NOMO-1 treated with DMSO at 0.1 percent for 48 hours (cell line): Measurements from ENCODE around the gene SYT9.
"Not testable (repeated sequence)": the region's sequence is repeated elsewhere in the genome, so short reads cannot be mapped to it uniquely, and the experiment has no call there.

ENCODE experiments used
- DNase-seq: peaks from one replicate; lab custom pipeline; 2025; ENCODE audit not compliant: unreplicated experiment; lab: John Stamatoyannopoulos, UW

SYT9 gene

GRCh38 chr11:7499081-7499480 lies 247.4 kb downstream of the SYT9 start:
- no peak for DNase-seq

DNA sequence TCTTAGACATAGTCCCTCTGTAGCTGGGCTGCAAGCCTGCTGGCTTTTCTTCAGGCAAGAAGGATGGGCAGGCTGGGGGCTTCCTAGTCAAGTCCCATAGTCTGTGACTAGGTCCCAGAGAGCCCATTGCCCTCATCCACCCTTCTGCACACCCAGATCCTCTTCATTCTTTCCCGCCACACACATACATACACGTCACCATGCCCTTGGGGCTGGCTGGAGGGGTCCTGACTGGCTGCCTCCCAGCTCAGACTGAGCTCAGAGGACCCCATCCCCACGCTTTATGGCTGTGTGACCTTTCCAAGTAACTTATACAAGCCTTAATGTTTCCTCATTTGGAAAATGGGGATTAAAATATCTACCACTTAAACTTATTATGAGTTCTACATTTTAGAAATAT lies 248.5 kb downstream of the SYT9 start:
- DNase-seq: no peak

DNA sequence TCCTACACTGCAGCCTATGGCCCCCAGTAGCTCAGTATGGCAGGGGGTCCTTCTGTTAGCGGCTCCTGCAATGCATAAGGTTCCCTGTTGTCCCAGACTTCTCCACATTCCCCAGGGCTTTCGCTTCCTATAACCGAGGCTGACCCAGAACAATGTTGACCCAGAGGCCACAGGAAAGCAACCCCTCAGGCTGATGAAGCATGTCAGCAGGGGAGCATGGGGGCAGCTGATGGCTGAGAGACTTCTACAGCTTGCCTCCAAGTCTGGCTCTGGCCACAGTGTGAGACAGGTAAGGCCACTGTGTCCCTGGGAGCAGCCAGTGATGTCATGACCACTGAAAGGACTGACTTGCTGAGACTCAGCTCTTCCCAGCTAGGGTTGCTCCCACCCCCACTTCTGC lies 249.5 kb downstream of the SYT9 start:
- no peak for DNase-seq

DNA sequence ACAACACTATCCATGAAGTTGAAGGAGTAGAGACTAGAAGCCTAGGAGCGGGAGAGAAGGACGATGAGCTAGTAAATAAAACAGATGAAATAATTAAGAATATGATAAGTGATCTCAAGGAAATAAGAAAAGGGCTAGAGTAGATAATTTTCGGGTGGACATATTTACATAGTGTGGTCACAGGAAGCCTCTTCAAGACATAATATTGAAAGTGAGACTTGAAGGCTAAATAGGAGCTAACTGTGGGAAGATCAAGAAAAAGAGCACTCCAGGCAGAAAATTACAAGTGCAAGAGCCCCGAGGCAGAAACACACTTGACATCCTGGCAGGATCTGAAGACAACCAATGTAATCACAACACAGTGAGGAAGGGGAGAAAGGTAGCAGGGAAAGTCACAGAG lies 250.2 kb downstream of the SYT9 start:
- DNase-seq: no peak

- DNase-seq: no peak
Observed at GRCh38 chr11:7506243-7506642, 254.5 kb downstream of the SYT9 start.

- no peak for DNase-seq
Observed at GRCh38 chr11:7508087-7508486, 256.4 kb downstream of the SYT9 start.

- no peak for DNase-seq
Observed at GRCh38 chr11:7509966-7510365, 258.3 kb downstream of the SYT9 start.

GRCh38 chr11:7511401-7511800 lies 259.7 kb downstream of the SYT9 start:
- no peak for DNase-seq

DNA sequence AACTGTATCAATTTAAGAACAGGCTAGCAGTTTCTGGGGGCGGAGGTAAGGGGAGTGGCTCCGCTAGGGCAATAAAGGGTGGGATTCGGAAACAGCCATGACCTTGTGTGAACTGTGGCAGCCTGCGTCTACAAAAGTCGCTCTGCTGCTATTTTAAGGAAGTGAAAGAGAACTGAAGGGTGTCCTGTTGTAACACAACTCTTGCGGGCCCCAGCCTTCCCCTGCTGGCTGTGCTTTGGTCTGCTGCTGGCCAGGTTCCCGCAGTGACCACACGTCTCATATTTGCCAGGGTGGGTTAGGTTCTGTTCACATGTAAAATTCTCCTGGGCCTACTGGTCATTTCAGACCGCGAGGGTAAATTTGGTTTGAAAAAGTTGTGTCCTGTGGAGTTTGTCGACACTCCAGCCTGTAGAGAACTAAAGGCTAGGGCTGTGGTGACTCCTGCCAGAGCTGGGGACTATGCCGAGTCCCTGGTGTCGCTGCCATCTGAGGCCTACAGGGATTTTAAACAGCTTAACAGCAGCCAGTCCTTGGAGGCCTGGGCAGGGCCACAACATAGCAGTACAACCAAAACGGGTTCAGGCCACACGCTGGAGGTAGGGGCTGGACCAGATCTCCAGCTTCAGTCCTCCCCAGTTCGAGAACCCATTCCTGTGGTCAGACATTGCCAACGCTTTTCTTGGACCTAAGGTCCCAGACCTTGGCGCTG lies 261.0 kb downstream of the SYT9 start:
- DNase-seq: peak; percentile 96

DNA sequence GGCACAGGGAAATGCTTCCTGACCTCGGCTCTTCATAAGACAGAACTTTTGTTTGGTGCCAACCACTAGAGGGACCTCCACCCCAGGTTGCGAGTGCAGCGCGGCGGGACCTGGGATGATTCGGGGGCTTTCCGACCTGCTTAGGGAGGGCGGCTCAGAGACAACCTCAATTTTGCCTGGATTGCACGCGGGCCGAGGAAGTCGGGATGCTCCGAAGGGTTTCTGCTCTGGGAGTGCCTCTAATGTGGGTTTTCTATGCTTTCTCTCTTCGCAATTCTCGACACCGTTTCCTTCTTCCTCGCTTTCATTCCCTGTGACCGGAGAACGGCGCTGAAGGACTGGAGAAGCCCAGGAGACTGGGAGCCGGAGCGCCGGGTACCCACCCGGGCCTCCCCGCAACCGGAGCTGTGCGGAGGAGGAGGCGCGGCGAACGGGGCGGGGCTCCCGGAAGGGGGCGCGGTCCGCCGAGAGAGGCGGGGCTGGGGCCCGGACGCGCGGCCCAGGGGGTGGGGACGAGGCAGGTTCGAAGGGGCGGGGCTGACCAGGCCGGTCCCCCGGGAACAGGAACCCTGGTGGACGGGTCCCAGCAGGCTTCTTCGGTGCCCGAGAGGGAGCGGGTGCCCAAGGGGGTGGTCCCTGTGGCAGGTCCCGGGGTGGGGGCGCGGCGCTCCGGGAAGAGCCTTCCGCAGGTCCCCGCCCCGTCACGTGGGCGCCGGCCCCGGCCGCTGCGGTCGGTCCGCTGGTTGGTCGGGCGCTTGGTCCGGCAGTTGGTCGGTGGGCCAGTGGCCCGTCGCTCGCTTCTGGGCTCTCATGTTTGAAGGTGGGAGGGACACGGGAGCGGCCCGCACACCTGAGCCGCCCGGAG lies 261.8 kb downstream of the SYT9 start, which contains the start of gene PPFIBP2:
TSS of gene PPFIBP2 (plus strand) at position 766 of the 865 bp plus-strand sequence. CDS start 35,477 bp downstream, outside the sequence.
- peak; percentile 75 for DNase-seq

DNA sequence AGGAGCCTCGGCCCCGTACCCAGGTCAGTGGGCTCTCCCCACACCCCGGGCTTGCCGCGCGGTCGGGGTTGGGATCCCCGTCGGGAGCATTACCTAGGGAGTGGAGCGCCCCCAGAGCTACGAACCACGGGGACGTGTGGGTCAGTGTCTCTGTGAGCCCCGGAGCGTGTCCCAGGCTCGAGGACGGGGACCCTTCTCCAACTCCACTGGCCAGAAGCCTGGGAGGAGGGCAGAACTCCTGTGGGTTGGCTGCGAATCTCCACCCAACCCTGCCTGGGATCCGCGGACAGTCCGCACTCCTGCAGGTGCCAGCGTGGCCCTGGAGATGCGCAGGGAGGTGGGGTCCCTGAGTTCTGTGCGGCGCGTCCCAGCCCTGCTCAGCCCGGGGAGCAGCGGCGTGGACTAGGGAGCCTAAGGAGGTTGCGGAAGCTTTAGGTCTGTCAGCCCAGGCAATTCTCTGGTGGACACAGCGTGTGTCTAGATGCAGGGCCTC lies 262.4 kb downstream of the SYT9 start:
- DNase-seq: peak; percentile 49

DNA sequence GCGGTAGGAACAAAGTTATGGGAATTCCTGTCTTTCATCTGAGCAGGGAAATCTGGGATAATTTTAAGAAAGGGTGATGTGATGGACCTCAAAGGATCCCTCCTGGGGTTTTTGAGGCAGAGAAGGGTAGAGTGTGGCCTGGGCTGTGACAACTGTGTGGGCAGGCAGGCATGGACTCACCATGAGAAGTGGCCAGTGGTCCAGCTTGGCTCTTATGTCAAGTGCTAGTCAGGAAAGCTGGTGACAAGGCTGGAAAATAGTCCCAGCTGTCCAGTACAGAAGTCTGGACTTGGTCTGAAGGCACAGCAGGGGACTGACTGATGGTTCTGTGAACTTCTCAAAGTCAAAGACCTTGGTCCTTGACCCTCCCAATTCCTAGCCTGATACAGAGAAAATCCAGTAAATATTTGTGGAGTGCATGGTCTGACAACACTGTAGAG lies 263.8 kb downstream of the SYT9 start:
- no peak for DNase-seq

GRCh38 chr11:7516475-7516874 lies 264.8 kb downstream of the SYT9 start:
- peak; percentile 57 for DNase-seq

- not testable (repeated sequence) for DNase-seq
Observed at GRCh38 chr11:7517743-7518142, 266.0 kb downstream of the SYT9 start.
